HEK293 (cell line): ENCODE data around the gene GH1.

Source experiments
- CTCF ChIA-PET: fragments of 350-600 bp; formaldehyde crosslinking; extraction: SDS; loops from one replicate; lab custom pipeline; 2021; ENCODE audit warnings: antibody characterized with exemption; lab: Yijun Ruan, JAX
- POLR2A ChIA-PET: fragments of 300-600 bp; formaldehyde crosslinking; extraction: SDS; loops from one replicate; lab custom pipeline; 2020; ENCODE audit warnings: antibody characterized with exemption, inconsistent platforms; lab: Yijun Ruan, JAX
- H3K27ac ChIP-seq: fragments of 200-500 bp; sonication (Bioruptor generic); 2 replicates; pipeline ENCODE4 v1.5.1; 2014; ENCODE audit warnings: low read depth, low read length, control low read depth, inconsistent platforms; ENCODE audit errors: extremely low read depth
- H3K36me3 ChIP-seq, 2 experiments: fragments of 200-500 bp in 1 of 2; sonication (Bioruptor generic) in 1 of 2; 1 replicate in 1 of 2; 2 replicates in 1 of 2; pipeline ENCODE4 v1.5.1; 2014 to 2017; ENCODE audit warnings: inconsistent platforms in 2 of 2, low read length in 2 of 2; ENCODE audit not compliant: control insufficient read depth in 2 of 2, insufficient read depth in 1 of 2
- H3K4me1 ChIP-seq: fragments of 200-500 bp; sonication (Bioruptor generic); 2 replicates; pipeline ENCODE4 v1.5.1; 2014; ENCODE audit warnings: mild to moderate bottlenecking, low read length, inconsistent platforms; ENCODE audit not compliant: control insufficient read depth, insufficient read depth
- H3K4me3 ChIP-seq: 2 replicates; pipeline ENCODE4 v1.5.1; 2011; ENCODE audit warnings: low read depth, mild to moderate bottlenecking, control low read depth, low read length, moderate library complexity
- H3K9me3 ChIP-seq: fragments of 200-500 bp; sonication (Bioruptor generic); 2 replicates; pipeline ENCODE4 v1.5.1; 2014; ENCODE audit warnings: low read depth, low read length, inconsistent platforms; ENCODE audit not compliant: control insufficient read depth, insufficient read depth
- CTCF ChIP-seq: fragments of 450-650 bp; formaldehyde crosslinking; IDR thresholded peaks from 2 replicates; pipeline ENCODE4 v1.5.1; 2016; ENCODE audit warnings: missing biosample characterization, missing genetic modification characterization
- GFI1B ChIP-seq: fragments of 450-650 bp; formaldehyde crosslinking; IDR thresholded peaks from 2 replicates; pipeline ENCODE4 v1.5.1; 2016; ENCODE audit warnings: missing biosample characterization, missing genetic modification characterization
- KLF10 ChIP-seq: fragments of 450-650 bp; IDR thresholded peaks from 2 replicates; pipeline ENCODE4 v1.5.1; 2018; ENCODE audit warnings: missing biosample characterization, mild to moderate bottlenecking, missing genetic modification characterization
- PRDM4 ChIP-seq: fragments of 450-650 bp; formaldehyde crosslinking; IDR thresholded peaks from 2 replicates; pipeline ENCODE4 v1.5.1; 2017; ENCODE audit warnings: missing biosample characterization, missing genetic modification characterization
- TCF7L2 ChIP-seq: IDR thresholded peaks from 2 replicates; pipeline ENCODE4 v1.6.1; 2011; ENCODE audit warnings: low read depth, mild to moderate bottlenecking, inconsistent platforms, low read length, moderate library complexity, borderline replicate concordance
- YY1 ChIP-seq: fragments of 450-650 bp; formaldehyde crosslinking; IDR thresholded peaks from 2 replicates; pipeline ENCODE4 v1.5.1; 2018; ENCODE audit warnings: missing biosample characterization, missing genetic modification characterization
- ZBTB10 ChIP-seq: fragments of 450-650 bp; formaldehyde crosslinking; IDR thresholded peaks from 2 replicates; pipeline ENCODE4 v1.5.1; 2016; ENCODE audit warnings: missing biosample characterization, missing genetic modification characterization
- ZNF10 ChIP-seq: fragments of 450-650 bp; formaldehyde crosslinking; IDR thresholded peaks from 2 replicates; pipeline ENCODE4 v1.5.1; 2017; ENCODE audit warnings: missing biosample characterization, missing genetic modification characterization
- ZNF112 ChIP-seq: fragments of 450-650 bp; formaldehyde crosslinking; IDR thresholded peaks from 2 replicates; pipeline ENCODE4 v1.5.0; 2017; ENCODE audit warnings: missing biosample characterization, missing genetic modification characterization
- ZNF140 ChIP-seq: fragments of 450-650 bp; formaldehyde crosslinking; IDR thresholded peaks from 2 replicates; pipeline ENCODE4 v1.5.1; 2016; ENCODE audit warnings: missing biosample characterization, missing genetic modification characterization
- ZNF174 ChIP-seq: fragments of 450-650 bp; formaldehyde crosslinking; IDR thresholded peaks from 2 replicates; pipeline ENCODE4 v1.5.0; 2017; ENCODE audit warnings: missing biosample characterization, mild to moderate bottlenecking, missing genetic modification characterization
- ZNF302 ChIP-seq: fragments of 450-650 bp; formaldehyde crosslinking; IDR thresholded peaks from 2 replicates; pipeline ENCODE4 v1.5.1; 2016; ENCODE audit warnings: missing biosample characterization, missing genetic modification characterization, low read depth
- ZNF398 ChIP-seq: fragments of 450-650 bp; formaldehyde crosslinking; IDR thresholded peaks from 2 replicates; pipeline ENCODE4 v1.5.1; 2017; ENCODE audit warnings: missing biosample characterization, missing genetic modification characterization
- ZNF48 ChIP-seq: fragments of 450-650 bp; formaldehyde crosslinking; IDR thresholded peaks from 2 replicates; pipeline ENCODE4 v1.5.1; 2016; ENCODE audit warnings: missing biosample characterization, missing genetic modification characterization
- ZNF544 ChIP-seq: fragments of 450-650 bp; formaldehyde crosslinking; IDR thresholded peaks from 2 replicates; pipeline ENCODE4 v1.5.0; 2017; ENCODE audit warnings: missing biosample characterization, missing genetic modification characterization
- ZNF580 ChIP-seq: fragments of 450-650 bp; formaldehyde crosslinking; IDR thresholded peaks from 2 replicates; pipeline ENCODE4 v1.5.1; 2016; ENCODE audit warnings: missing biosample characterization, missing genetic modification characterization
- ZNF654 ChIP-seq: fragments of 450-650 bp; formaldehyde crosslinking; IDR thresholded peaks from 2 replicates; pipeline ENCODE4 v1.5.1; 2016; ENCODE audit warnings: low read depth, missing biosample characterization, missing genetic modification characterization
- ZNF670 ChIP-seq: fragments of 450-650 bp; formaldehyde crosslinking; IDR thresholded peaks from 2 replicates; pipeline ENCODE4 v1.5.1; 2016; ENCODE audit warnings: missing biosample characterization, missing genetic modification characterization, low read depth
- ZNF768 ChIP-seq: fragments of 450-650 bp; formaldehyde crosslinking; IDR thresholded peaks from 2 replicates; pipeline ENCODE4 v1.5.1; 2018; ENCODE audit warnings: missing biosample characterization, mild to moderate bottlenecking, missing genetic modification characterization
- ZNF792 ChIP-seq: fragments of 450-650 bp; formaldehyde crosslinking; IDR thresholded peaks from 2 replicates; pipeline ENCODE4 v1.5.1; 2016; ENCODE audit warnings: missing biosample characterization, missing genetic modification characterization
- ZNF837 ChIP-seq: fragments of 450-650 bp; formaldehyde crosslinking; IDR thresholded peaks from 2 replicates; pipeline ENCODE4 v1.5.1; 2016; ENCODE audit warnings: missing biosample characterization, missing genetic modification characterization

GH1 gene

GRCh38 chr17:63919311-63919723 is 678 bp upstream of the GH1 start:
- POLR2A ChIA-PET: interaction anchor here (2.0 kb wide), 1 partner anchor 227 kb away, joined by 10 read pairs; no protein-coding TSS in a partner anchor
- Histone ChIP-seq H3K27ac (no peak overlapping the region), H3K36me3 (no peaks in the 10 kb centered on the region), H3K4me3 (no peak overlapping the region), H3K9me3 (no peaks in the 10 kb centered on the region), H3K4me1 (no peaks in the 10 kb centered on the region)
- TF ChIP-seq ZNF654 (tag by site-specific recombination) (peak; percentile 68), ZNF544 (tag by site-specific recombination) (no peak), CTCF (tag by site-specific recombination) (peak; percentile 38; the same call in 1 of the 2 replicates), ZBTB10 (tag by site-specific recombination) (0 out of 2 replicates have a peak, but pooled peaks have one; percentile 35)
- CTCF ChIA-PET: interaction anchor here (0.6 to 4.5 kb wide), 48 partner anchors 9 to 496 kb away, joined by 3 to 58 read pairs (median 4); partner anchors contain the start of gene CD79B

- ChIA-PET POLR2A (interaction anchor here (2.0 kb wide), 1 partner anchor 228 kb away, joined by 10 read pairs; no protein-coding TSS in a partner anchor), CTCF (interaction anchor here (0.5 to 4.5 kb wide), 26 partner anchors 12 to 373 kb away, joined by 3 to 58 read pairs (median 5); partner anchors contain the start of gene CD79B)
- Histone ChIP-seq H3K27ac (no peak overlapping the region), H3K4me3 (no peak overlapping the region), H3K36me3 (no peaks in the 10 kb centered on the region), H3K9me3 (no peaks in the 10 kb centered on the region), H3K4me1 (no peaks in the 10 kb centered on the region)
- TF ChIP-seq ZNF398 (no peak), ZNF10 (tag by site-specific recombination) (no peak), ZNF837 (no peak), ZNF48 (tag by site-specific recombination) (no peak), ZNF174 (tag by site-specific recombination) (no peak), ZNF792 (tag by site-specific recombination) (no peak), GFI1B (tag by site-specific recombination) (no peak), ZNF112 (tag by site-specific recombination) (no peak), ZNF140 (tag by site-specific recombination) (no peak), ZNF670 (tag by site-specific recombination) (no peak), TCF7L2 (no peak), ZNF768 (tag by site-specific recombination) (no peak)
These were observed 334 bp downstream of the GH1 start for GRCh38 chr17:63918305-63918704.

GRCh38 chr17:63917646-63918045 is 993 bp downstream of the GH1 start:
- POLR2A ChIA-PET: no interaction called here
- Histone ChIP-seq H3K4me3 (no peak overlapping the region), H3K27ac (no peak overlapping the region), H3K36me3 (no peaks in the 10 kb centered on the region), H3K9me3 (no peaks in the 10 kb centered on the region), H3K4me1 (no peaks in the 10 kb centered on the region)
- CTCF ChIA-PET: interaction anchor here (0.6 to 4.5 kb wide), 9 partner anchors 11 to 365 kb away, joined by 3 to 58 read pairs (median 19); no protein-coding TSS in a partner anchor
- TF ChIP-seq ZNF302 (tag by site-specific recombination) (no peak), KLF10 (tag by site-specific recombination) (no peak), PRDM4 (tag by site-specific recombination) (no peak), YY1 (tag by site-specific recombination) (no peak), ZNF580 (tag by site-specific recombination) (no peak)
